ENCODE results near the gene PTPRN.

Gene PTPRN

DNA sequence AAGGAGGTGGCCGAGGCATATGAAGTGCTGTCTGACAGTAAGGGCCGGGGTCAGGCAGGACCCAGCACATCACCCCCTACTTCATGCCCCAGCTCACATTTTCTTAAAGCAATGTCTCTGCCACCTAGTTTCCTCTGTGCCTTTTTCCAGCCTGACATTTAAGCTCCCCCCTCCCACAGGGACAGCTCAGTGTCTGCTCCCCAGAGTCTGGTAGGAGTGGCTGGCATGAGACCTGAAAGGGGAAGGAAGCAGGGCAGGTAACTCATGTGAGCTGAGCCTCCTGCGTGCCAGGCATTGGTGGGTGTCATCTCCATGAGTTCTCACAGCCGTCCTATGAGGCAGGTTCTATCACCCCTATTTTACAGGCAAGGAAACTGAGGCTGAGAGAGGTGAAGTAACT is 28.6 kb downstream of the PTPRN start:
- no peaks in the 10 kb centered on the region for H3K27me3 ChIP-seq (ENCODE audit: insufficient read depth, low read length, poor library complexity, severe bottlenecking)
- no peak overlapping the region for H3K9ac ChIP-seq (ENCODE audit: low read depth, low read length, poor library complexity, severe bottlenecking)
- peaks cover 6% of the 10 kb centered on the region for H4K20me1 ChIP-seq (ENCODE audit: insufficient read depth, low read length, poor library complexity, severe bottlenecking)
- H3K9me3 ChIP-seq (ENCODE audit: insufficient read depth, low read depth, low read length): no peaks in the 10 kb centered on the region
- no peaks in the 10 kb centered on the region; the same call in 1 of the 2 replicates for H3K36me3 ChIP-seq (ENCODE audit: insufficient read depth, low read length)
- H3K79me2 ChIP-seq (ENCODE audit: insufficient read depth, low read length): peaks cover 6% of the 10 kb centered on the region; the same call in 1 of the 2 replicates
- no peaks in the 10 kb centered on the region for H3K9me2 ChIP-seq (replicated peaks; ENCODE audit: low read depth, low read length)
- no peak overlapping the region for H2AFZ ChIP-seq (ENCODE audit: low read length)
- no peaks in the 10 kb centered on the region for H3F3A ChIP-seq (ENCODE audit: low read depth)
- peaks cover 23% of the 10 kb centered on the region for H3K4me1 ChIP-seq (ENCODE audit: insufficient read depth, low read length, poor library complexity, severe bottlenecking)
- peak overlapping the region; percentile 75 for H3K4me3 ChIP-seq (ENCODE audit: low read length, poor library complexity, severe bottlenecking)
- TF ChIP-seq, protein P1, sequence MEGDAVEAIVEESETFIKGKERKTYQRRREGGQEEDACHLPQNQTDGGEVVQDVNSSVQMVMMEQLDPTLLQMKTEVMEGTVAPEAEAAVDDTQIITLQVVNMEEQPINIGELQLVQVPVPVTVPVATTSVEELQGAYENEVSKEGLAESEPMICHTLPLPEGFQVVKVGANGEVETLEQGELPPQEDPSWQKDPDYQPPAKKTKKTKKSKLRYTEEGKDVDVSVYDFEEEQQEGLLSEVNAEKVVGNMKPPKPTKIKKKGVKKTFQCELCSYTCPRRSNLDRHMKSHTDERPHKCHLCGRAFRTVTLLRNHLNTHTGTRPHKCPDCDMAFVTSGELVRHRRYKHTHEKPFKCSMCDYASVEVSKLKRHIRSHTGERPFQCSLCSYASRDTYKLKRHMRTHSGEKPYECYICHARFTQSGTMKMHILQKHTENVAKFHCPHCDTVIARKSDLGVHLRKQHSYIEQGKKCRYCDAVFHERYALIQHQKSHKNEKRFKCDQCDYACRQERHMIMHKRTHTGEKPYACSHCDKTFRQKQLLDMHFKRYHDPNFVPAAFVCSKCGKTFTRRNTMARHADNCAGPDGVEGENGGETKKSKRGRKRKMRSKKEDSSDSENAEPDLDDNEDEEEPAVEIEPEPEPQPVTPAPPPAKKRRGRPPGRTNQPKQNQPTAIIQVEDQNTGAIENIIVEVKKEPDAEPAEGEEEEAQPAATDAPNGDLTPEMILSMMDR (conservative IDR thresholded peaks at IDR 0.05; ENCODE audit: low read length): no peak
- TF ChIP-seq EZH2phosphoT487 (IDR thresholded peaks at IDR 0.05; ENCODE audit: borderline replicate concordance): no peak
- H3K4me2 ChIP-seq (ENCODE audit: low read depth, low read length, poor library complexity, severe bottlenecking): peak overlapping the region; percentile 78

DNA sequence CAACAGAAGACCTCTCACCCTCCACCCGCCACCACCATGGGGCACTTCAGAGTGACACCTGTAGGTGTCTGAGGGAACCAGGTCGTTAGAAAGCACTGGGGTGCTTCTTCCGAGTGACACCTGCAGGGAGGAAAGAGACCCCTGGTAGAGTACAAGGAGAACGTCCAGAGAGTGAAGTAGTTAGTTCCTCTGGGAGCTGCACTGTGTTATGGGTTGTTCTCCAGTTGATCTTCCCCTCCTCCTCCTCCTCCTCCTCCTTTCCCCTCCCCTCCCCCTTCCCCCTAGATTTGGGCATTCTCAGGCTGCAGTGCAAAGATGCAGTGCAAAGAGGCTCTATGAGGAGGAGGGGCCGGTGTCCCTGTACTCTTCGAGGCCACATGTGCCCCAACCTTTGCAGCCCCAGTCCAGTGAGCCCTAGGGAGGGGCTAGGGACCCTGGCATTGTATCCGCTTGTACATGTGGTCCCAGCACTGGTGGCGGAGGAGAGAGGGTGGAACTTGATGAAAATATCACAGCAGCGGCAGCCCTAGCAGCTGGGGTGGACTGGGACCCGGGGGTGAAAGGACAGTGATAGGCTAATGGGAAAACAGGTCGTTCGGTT is 29.2 kb downstream of the PTPRN start:
- Histone ChIP-seq H3K9me2 (replicated peaks; ENCODE audit: low read depth, low read length) (no peaks in the 10 kb centered on the region), H3K4me1 (ENCODE audit: insufficient read depth, low read length, poor library complexity, severe bottlenecking) (peaks cover 23% of the 10 kb centered on the region), H2AFZ (ENCODE audit: low read length) (peak overlapping the region; percentile 58; the same call in 1 of the 2 replicates), H3K9ac (ENCODE audit: low read depth, low read length, poor library complexity, severe bottlenecking) (peak overlapping the region; percentile 76), H3K9me3 (ENCODE audit: insufficient read depth, low read depth, low read length) (no peaks in the 10 kb centered on the region), H3K36me3 (ENCODE audit: insufficient read depth, low read length) (no peaks in the 10 kb centered on the region; the same call in 1 of the 2 replicates), H3K4me3 (ENCODE audit: low read length, poor library complexity, severe bottlenecking) (peak overlapping the region; percentile 75), H3F3A (ENCODE audit: low read depth) (no peaks in the 10 kb centered on the region), H3K79me2 (ENCODE audit: insufficient read depth, low read length) (peaks cover 6% of the 10 kb centered on the region; the same call in 1 of the 2 replicates), H3K27me3 (ENCODE audit: insufficient read depth, low read length, poor library complexity, severe bottlenecking) (no peaks in the 10 kb centered on the region), H3K4me2 (ENCODE audit: low read depth, low read length, poor library complexity, severe bottlenecking) (peak overlapping the region; percentile 78), H4K20me1 (ENCODE audit: insufficient read depth, low read length, poor library complexity, severe bottlenecking) (peaks cover 6% of the 10 kb centered on the region)
- TF ChIP-seq EZH2phosphoT487 (IDR thresholded peaks at IDR 0.05; ENCODE audit: borderline replicate concordance): no peak
- TF ChIP-seq, protein P1 (conservative IDR thresholded peaks at IDR 0.05; ENCODE audit: low read length): peak; percentile 31; the same call in 1 of the 2 replicates

DNA sequence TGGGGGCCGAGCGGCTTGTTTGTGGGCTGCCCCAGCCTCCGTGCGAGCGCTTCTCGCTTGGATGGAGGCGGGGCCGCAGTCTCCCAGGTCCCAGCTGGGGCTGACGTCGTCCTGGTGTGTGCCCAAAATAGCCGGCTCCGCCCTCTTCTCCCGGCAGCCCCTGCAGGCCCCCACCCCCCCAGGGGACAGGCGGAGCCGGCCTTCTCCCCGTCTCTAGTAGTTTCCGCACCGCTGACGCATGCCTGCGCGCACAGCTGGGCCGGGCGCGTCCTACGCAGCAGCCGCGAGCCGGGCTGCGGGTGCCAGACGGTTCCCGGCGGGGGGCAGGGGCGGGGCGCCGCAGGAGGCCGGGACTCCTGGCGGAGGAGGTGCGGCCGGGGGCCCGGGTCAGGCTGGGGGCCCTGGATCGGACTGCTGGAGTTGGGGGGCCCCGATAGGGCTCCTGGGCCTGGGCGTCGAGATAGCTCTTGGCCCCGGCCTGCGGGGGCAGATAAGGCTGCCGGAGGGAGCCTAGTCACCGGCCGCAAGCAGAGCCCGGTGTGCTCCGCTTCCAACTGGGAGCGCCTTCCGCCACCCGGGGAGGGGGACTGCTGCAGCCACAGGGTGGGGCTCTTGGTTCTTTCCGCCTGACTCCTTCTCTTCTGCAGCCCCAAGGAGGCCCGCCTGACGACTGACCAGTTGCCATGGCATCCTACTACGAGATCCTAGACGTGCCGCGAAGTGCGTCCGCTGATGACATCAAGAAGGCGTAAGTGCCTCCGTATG is 29.9 kb downstream of the PTPRN start, which contains the start of gene DNAJB2:
DNAJB2 (plus strand) TSS at position 216 of the 765 bp plus-strand sequence; CDS start at position 684, 468 bp downstream.
- TF ChIP-seq, protein P1 (conservative IDR thresholded peaks at IDR 0.05; ENCODE audit: low read length): no peak
- TF ChIP-seq EZH2phosphoT487 (IDR thresholded peaks at IDR 0.05; ENCODE audit: borderline replicate concordance): no peak
- Histone ChIP-seq H3K36me3 (ENCODE audit: insufficient read depth, low read length) (no peaks in the 10 kb centered on the region), H3K9ac (ENCODE audit: low read depth, low read length, poor library complexity, severe bottlenecking) (peak within 1 kb of the TSS; percentile 76), H4K20me1 (ENCODE audit: insufficient read depth, low read length, poor library complexity, severe bottlenecking) (peaks cover 6% of the 10 kb centered on the region), H3K79me2 (ENCODE audit: insufficient read depth, low read length) (peaks cover 6% of the 10 kb centered on the region; the same call in 1 of the 2 replicates), H3K4me1 (ENCODE audit: insufficient read depth, low read length, poor library complexity, severe bottlenecking) (peaks cover 23% of the 10 kb centered on the region), H3K9me3 (ENCODE audit: insufficient read depth, low read depth, low read length) (no peaks in the 10 kb centered on the region), H3K4me3 (ENCODE audit: low read length, poor library complexity, severe bottlenecking) (peak within 1 kb of the TSS; percentile 75), H3K27me3 (ENCODE audit: insufficient read depth, low read length, poor library complexity, severe bottlenecking) (no peaks in the 10 kb centered on the region), H3K4me2 (ENCODE audit: low read depth, low read length, poor library complexity, severe bottlenecking) (peak within 1 kb of the TSS; percentile 78), H3F3A (ENCODE audit: low read depth) (no peaks in the 10 kb centered on the region), H3K9me2 (replicated peaks; ENCODE audit: low read depth, low read length) (no peaks in the 10 kb centered on the region), H2AFZ (ENCODE audit: low read length) (peak within 1 kb of the TSS; percentile 96)
